HepG2 (cell line): ENCODE data around the gene CAMTA1.

ENCODE experiments used
- BCLAF1 ChIP-seq: fragments of 450-650 bp; IDR thresholded peaks from 2 replicates; pipeline ENCODE4 v1.6.1; 2017; ENCODE audit warnings: mild to moderate bottlenecking
- CC2D1A ChIP-seq: sonication (generic); formaldehyde crosslinking; IDR thresholded peaks from 2 replicates; pipeline ENCODE4 v1.8.1; 2023; ENCODE audit warnings: mild to moderate bottlenecking, missing genetic modification reagents
- EP300 ChIP-seq, 3 experiments: sonication (generic) in 1 of 3; formaldehyde crosslinking in 1 of 3; IDR thresholded peaks; 2 replicates each; pipeline versions ENCODE4 v1.5.1 to v1.6.1; 2011 to 2020; ENCODE audit warnings: low read depth in 2 of 3, low read length in 2 of 3, borderline replicate concordance in 1 of 3, improper control_type of control experiment in 1 of 3, mild to moderate bottlenecking in 1 of 3, missing genetic modification reagents in 1 of 3, moderate library complexity in 1 of 3
- ZNF367 ChIP-seq: sonication (generic); formaldehyde crosslinking; IDR thresholded peaks from 2 replicates; pipeline ENCODE4 v1.4.0; 2020; ENCODE audit warnings: missing genetic modification reagents, borderline replicate concordance
- ZNF589 ChIP-seq: sonication (generic); formaldehyde crosslinking; conservative IDR thresholded peaks from 2 replicates; pipeline ENCODE4 v1.8.0; 2022; ENCODE audit warnings: mild to moderate bottlenecking, moderate library complexity, missing genetic modification reagents
- ZNF615 ChIP-seq: sonication (generic); formaldehyde crosslinking; IDR thresholded peaks from 2 replicates; pipeline ENCODE4 v1.5.0; 2020; ENCODE audit warnings: mild to moderate bottlenecking, missing genetic modification reagents, borderline replicate concordance
- ZNF777 ChIP-seq: sonication (generic); formaldehyde crosslinking; IDR thresholded peaks from 2 replicates; pipeline ENCODE4 v1.4.0; 2020; ENCODE audit warnings: missing genetic modification reagents
- ZNF782 ChIP-seq: sonication (generic); formaldehyde crosslinking; IDR thresholded peaks from 2 replicates; pipeline ENCODE4 v1.4.0; 2020; ENCODE audit warnings: missing genetic modification reagents, mild to moderate bottlenecking, borderline replicate concordance

DNA sequence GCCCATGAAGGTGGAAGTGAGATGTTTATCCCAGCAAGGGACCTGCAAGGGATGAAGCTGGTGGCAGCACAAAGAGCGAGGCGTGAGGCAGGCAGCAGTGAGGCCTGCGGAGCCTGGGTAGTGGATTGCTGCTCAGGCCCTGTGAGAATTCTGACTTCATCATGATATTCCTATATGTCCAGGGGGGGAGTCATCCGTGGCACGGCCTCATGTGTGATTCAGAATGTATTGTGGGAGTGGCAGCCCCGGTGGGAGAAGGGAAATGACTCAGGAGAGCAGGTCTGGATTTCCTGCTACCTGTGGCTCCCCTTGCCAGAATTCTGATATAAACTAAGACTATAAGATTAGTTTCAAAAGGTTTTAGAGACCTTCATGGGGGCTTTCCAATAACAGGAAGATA lies 240.9 kb downstream of the CAMTA1 start:
- TF ChIP-seq ZNF615 (CRISPR knock-in tag) (no peak), ZNF367 (CRISPR knock-in tag) (no peak), EP300 (IDR thresholded peaks at IDR 0.05; ENCODE audit: low read depth in 2 of 2, low read length in 2 of 2) (no peak), EP300 (CRISPR knock-in tag; IDR thresholded peaks at IDR 0.05; ENCODE audit: borderline replicate concordance) (no peak), ZNF782 (CRISPR knock-in tag) (no peak), BCLAF1 (no peak), ZNF777 (no peak), CC2D1A (CRISPR knock-in tag) (no peak), ZNF589 (CRISPR knock-in tag) (no peak)
